GM18909 (cell line): ENCODE results near the gene CAMSAP2.
"Not testable (repeated sequence)": the region's sequence is repeated elsewhere in the genome, so short reads cannot be mapped to it uniquely, and the experiment has no call there.

Experiments used
- ATAC-seq: cut with Tn5 transposase; IDR thresholded peaks from one replicate; pipeline ENCODE4 v1.9.1; 2021; ENCODE audit warnings: mild to moderate bottlenecking; ENCODE audit not compliant: unreplicated experiment, poor library complexity

Gene CAMSAP2

GRCh38 chr1:200778766-200779165 is 40.1 kb downstream of the CAMSAP2 start:
- no peak for ATAC-seq

GRCh38 chr1:200779326-200779725 is 40.6 kb downstream of the CAMSAP2 start:
- no peak for ATAC-seq

DNA sequence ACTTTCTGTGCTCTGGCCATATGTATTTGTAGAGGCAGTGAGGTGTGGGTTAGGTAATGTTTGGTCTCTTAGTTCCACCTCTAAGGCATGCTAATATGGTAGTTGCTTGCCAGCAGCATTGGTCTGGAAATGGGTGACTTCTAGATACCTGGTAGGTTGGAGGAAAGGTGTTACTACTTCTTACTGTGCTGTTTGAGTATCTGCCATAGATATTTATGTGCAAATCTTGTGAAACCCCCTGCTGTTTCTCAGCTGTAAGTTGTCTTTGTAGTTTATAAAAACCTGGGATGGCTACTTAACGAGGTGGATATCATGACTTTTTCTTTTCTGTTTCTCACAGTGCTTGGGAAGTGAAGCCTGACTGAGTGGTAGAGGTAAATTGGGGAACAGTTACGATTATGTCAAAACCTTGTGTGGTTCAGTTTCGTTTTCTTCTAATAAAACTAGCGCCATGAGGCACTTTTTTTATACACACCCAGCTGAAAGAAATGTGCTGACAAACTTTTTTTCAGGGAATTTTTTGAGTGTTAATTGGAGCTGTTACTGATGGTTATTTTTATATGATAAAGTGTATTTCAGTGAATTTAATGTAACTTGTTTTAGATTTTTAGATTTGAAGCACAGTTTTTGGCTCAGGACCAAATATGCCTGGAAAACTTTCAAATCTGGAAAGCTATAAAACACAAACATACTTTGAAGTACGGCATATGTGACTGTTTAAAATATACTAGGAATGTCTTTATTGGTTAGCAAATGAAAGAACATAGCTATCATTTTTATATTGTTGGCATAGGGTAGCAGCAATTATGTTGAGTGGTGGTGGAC is 42.1 kb downstream of the CAMSAP2 start:
- ATAC-seq = no peak

- ATAC-seq = no peak
Measured at GRCh38 chr1:200783926-200784325, 45.2 kb downstream of the CAMSAP2 start.

GRCh38 chr1:200784576-200784975 is 45.9 kb downstream of the CAMSAP2 start:
- ATAC-seq = no peak

- ATAC-seq = no peak
Measured at GRCh38 chr1:200786788-200787187, 48.1 kb downstream of the CAMSAP2 start.

GRCh38 chr1:200787896-200788387 is 49.2 kb downstream of the CAMSAP2 start:
- ATAC-seq = no peak

DNA sequence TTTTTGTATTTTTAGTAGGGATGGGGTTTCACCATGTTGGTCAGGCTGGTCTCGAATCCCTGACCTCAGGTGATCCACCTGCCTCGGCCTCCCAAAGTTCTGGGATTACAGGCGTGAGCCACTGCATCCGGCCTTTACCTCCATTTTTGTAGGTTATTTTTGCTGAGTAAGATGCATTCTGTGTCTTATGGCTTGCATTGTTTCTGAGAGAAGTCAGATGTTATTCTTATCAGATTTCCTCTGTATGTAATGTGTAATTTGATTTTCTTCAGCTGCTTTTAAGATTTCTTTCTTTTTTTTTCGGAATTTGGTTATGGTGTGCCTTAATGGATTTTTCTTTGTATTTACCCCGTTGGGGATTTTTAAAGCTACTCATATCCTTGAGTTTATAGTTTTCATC is 52.3 kb downstream of the CAMSAP2 start:
- not testable (repeated sequence) for ATAC-seq

GRCh38 chr1:200793677-200794076 is 55.0 kb downstream of the CAMSAP2 start:
- no peak for ATAC-seq

GRCh38 chr1:200794506-200795065 is 55.9 kb downstream of the CAMSAP2 start:
- ATAC-seq = no peak

GRCh38 chr1:200795156-200795555 is 56.5 kb downstream of the CAMSAP2 start:
- ATAC-seq = no peak

DNA sequence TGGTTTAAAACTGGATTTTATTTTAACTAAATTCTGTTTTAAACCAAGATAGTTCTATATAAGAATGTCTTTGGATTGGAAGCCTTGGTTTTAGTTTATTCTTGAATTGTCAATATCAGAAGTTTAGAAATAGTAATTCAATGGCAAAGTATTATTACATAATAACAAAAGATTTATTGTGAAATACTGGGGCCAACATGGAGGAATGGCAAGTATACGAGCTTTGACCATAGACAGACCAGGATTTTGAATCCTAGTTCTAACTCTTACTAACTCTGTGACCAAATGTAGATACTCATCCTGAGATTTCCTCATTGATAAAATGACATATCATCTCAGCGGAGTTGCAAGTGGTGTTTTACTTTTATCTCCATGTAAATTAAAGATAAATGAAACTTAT is 63.3 kb downstream of the CAMSAP2 start:
- no peak for ATAC-seq

GRCh38 chr1:200802865-200803512 is 64.3 kb downstream of the CAMSAP2 start:
- ATAC-seq = peak; percentile 82

DNA sequence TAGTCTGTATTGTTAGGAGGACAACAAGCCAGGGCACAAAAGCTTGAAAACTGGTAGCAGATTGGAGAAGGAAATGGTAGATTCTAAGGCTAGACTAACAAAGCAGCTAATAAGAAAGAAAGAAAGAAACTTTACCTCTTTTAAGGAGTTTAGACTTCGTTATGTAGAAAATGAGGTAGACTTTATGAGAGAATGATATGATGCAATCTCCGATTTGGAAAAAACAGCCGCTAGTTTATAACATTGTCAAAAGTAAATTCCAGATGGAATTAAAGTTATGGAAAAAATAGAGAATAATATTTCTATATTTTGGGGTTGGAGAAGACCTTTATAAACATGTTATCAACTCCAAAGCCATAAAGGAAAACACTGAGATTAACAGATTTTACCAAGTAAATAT is 67.0 kb downstream of the CAMSAP2 start:
- no peak for ATAC-seq

GRCh38 chr1:200808846-200809245 is 70.2 kb downstream of the CAMSAP2 start:
- ATAC-seq = no peak

- no peak for ATAC-seq
Measured at GRCh38 chr1:200811704-200812103, 73.0 kb downstream of the CAMSAP2 start.

DNA sequence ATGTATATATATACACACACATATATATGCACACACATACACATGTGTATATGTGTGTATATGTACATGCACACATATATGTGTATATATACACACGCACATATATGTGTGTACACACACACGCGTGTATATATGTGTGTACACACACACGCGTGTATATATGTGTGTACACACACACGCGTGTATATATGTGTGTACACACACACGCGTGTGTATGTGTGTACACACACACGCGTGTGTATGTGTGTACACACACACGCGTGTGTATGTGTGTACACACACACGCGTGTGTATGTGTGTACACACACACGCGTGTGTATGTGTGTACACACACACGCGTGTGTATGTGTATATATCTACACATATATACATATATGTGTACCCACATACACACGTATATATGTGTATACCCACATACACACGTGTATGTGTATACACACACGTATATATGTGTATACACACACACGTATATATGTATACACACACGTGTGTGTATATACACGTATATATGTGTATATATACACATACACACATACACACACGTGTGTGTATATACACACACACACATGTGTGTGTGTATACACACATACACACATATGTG is 78.0 kb downstream of the CAMSAP2 start:
- ATAC-seq = not testable (repeated sequence)

DNA sequence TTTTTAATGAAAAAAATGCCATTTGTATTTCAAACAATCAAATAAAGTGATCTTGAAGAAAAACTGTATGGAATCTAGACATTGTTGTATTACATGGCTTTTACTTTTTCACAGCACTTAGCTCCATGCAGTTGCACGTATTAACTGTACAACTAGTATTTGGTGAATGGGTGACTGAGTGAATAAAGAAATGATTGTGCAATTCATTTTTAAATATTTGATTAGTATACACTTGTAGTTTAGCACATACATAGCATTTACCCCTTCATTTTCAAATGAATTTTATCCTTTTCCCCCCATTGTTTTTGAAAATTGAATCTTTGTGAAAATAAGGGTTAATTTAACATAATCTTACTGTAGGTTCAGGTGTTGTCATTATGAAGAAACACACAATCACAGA is 79.6 kb downstream of the CAMSAP2 start:
- ATAC-seq = no peak

DNA sequence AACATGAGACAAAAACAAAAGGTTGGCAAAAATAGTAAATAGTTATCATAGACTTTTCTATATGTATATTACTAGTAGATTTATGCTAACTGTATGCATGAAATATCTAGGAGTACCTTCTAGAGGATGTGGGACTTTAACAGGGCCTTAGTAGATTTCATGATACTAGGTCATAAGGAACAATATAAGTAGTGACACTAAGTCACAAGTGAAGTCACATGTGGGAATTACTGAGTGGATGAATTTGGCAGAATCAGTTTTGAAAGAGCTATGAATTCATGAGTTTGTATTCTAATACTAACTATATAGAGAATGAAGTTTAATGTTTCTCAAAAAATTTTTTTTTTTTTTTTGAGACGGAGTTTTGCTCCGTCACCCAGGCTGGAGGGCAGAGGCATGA is 81.0 kb downstream of the CAMSAP2 start:
- ATAC-seq = no peak

- no peak for ATAC-seq
Measured at GRCh38 chr1:200831091-200831490, 92.4 kb downstream of the CAMSAP2 start.

DNA sequence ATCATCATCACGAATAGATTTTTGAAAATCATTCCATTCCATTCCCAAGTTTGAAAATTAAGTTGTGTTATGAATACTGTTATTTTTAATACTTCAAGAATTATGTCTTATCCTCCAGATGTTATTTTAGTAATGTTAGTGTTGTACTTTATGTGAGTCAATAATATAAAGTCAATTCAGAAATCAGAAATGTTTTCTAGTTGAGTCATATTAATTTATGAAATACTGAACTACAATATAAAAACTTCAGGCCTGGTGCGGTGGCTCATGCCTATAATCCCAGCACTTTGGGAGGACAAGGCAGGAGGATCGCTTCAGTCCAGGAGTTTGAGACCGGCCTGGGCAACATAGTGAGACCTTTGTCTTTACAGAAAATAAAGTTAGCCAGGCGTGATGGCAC is 95.7 kb downstream of the CAMSAP2 start:
- ATAC-seq = no peak
